Neuronal stem cell (in vitro differentiated cells): ENCODE data around the gene ZNF766.

Source experiments
- DNase-seq: peaks from one replicate; pipeline ENCODE4 v3.0.0-alpha.2; 2013; ENCODE audit warnings: low spot score
- H2AFZ ChIP-seq: one replicate; pipeline ENCODE4 v1.6.1; 2013; ENCODE audit warnings: mild to moderate bottlenecking, low read length, inconsistent platforms
- H2AK5ac ChIP-seq: 2 replicates; pipeline ENCODE4 v1.6.1; 2013; ENCODE audit warnings: low read depth, mild to moderate bottlenecking, inconsistent platforms, low read length, moderate library complexity, mixed read lengths
- H2BK120ac ChIP-seq: 2 replicates; pipeline ENCODE4 v1.6.1; 2013; ENCODE audit warnings: low read depth, mild to moderate bottlenecking, inconsistent platforms, low read length, moderate library complexity, mixed read lengths
- H2BK12ac ChIP-seq: one replicate; pipeline ENCODE4 v1.6.1; 2013; ENCODE audit warnings: low read length, inconsistent platforms
- H2BK15ac ChIP-seq: 2 replicates; pipeline ENCODE4 v1.6.1; 2013; ENCODE audit warnings: mild to moderate bottlenecking, low read length, inconsistent platforms, mixed read lengths
- H2BK5ac ChIP-seq: one replicate; pipeline ENCODE4 v1.6.1; 2013; ENCODE audit warnings: inconsistent platforms, mild to moderate bottlenecking, low read length, moderate library complexity
- H3K14ac ChIP-seq: one replicate; pipeline ENCODE4 v1.6.1; 2013; ENCODE audit warnings: low read length, inconsistent platforms
- H3K18ac ChIP-seq: 2 replicates; pipeline ENCODE4 v1.6.1; 2013; ENCODE audit warnings: low read length, inconsistent platforms
- H3K23ac ChIP-seq: 2 replicates; pipeline ENCODE4 v1.6.1; 2013; ENCODE audit warnings: low read depth, mild to moderate bottlenecking, mixed read lengths, low read length, inconsistent platforms; ENCODE audit not compliant: poor library complexity
- H3K27ac ChIP-seq: replicated peaks from 3 replicates; pipeline ENCODE4 v1.5.1; 2013; ENCODE audit warnings: low read length, inconsistent platforms
- H3K27me3 ChIP-seq, 3 experiments: 2 replicates each; pipeline ENCODE4 v1.6.1; 2013; ENCODE audit warnings: low read length in 3 of 3, mild to moderate bottlenecking in 2 of 3, inconsistent platforms in 1 of 3, low read depth in 1 of 3, mixed read lengths in 1 of 3, moderate library complexity in 1 of 3; ENCODE audit not compliant: control insufficient read depth in 3 of 3, insufficient read depth in 3 of 3
- H3K36me3 ChIP-seq, 2 donors: replicated peaks in 1 of 2; 2 replicates each; pipeline ENCODE4 v1.6.1; 2013; ENCODE audit warnings: low read length in 2 of 2; ENCODE audit not compliant: control insufficient read depth in 2 of 2, insufficient read depth in 2 of 2
- H3K4ac ChIP-seq: 2 replicates; pipeline ENCODE4 v1.6.1; 2013; ENCODE audit warnings: inconsistent platforms, mild to moderate bottlenecking, low read length, moderate library complexity
- H3K4me1 ChIP-seq, 2 donors: 1 replicate in 1 of 2; 2 replicates in 1 of 2; pipeline ENCODE4 v1.6.1; 2013; ENCODE audit warnings: low read length in 2 of 2, low read depth in 1 of 2; ENCODE audit not compliant: control insufficient read depth in 2 of 2, insufficient read depth in 1 of 2
- H3K4me2 ChIP-seq: one replicate; pipeline ENCODE4 v1.6.1; 2013; ENCODE audit warnings: mild to moderate bottlenecking, low read length, inconsistent platforms; ENCODE audit not compliant: insufficient read depth, poor library complexity, severe bottlenecking
- H3K4me3 ChIP-seq, 2 donors: 2 replicates each; pipeline ENCODE4 v1.5.1; 2013; ENCODE audit warnings: low read length in 2 of 2, mild to moderate bottlenecking in 2 of 2, inconsistent platforms in 1 of 2, moderate library complexity in 1 of 2
- H3K79me1 ChIP-seq: one replicate; pipeline ENCODE4 v1.6.1; 2013; ENCODE audit warnings: low read depth, mild to moderate bottlenecking, inconsistent platforms, low read length, moderate library complexity
- H3K9ac ChIP-seq: one replicate; pipeline ENCODE4 v1.6.1; 2013; ENCODE audit warnings: mild to moderate bottlenecking, low read depth, low read length, inconsistent platforms; ENCODE audit not compliant: poor library complexity
- H3K9me3 ChIP-seq, 2 donors: replicated peaks in 1 of 2; 2 replicates each; pipeline versions ENCODE3 to v1.6.1; 2013; ENCODE audit warnings: low read length in 2 of 2, mild to moderate bottlenecking in 2 of 2, inconsistent platforms in 1 of 2, low read depth in 1 of 2, mixed read lengths in 1 of 2, moderate library complexity in 1 of 2; ENCODE audit not compliant: control insufficient read depth in 2 of 2, insufficient read depth in 1 of 2
- H4K8ac ChIP-seq: one replicate; pipeline ENCODE4 v1.6.1; 2013; ENCODE audit warnings: low read depth, mild to moderate bottlenecking, inconsistent platforms, low read length, moderate library complexity
- H4K91ac ChIP-seq: one replicate; pipeline ENCODE4 v1.6.1; 2013; ENCODE audit warnings: low read length, low read depth, mild to moderate bottlenecking, inconsistent platforms; ENCODE audit not compliant: poor library complexity
- WGBS, 2 donors: extraction: QIAGEN DNeasy Blood & Tissue Kit; methylation state at CpG; one replicate each; pipeline ENCODE4 v1.1.7; 2013; ENCODE audit warnings: missing lambda C conversion rate in 2 of 2, mixed read lengths in 1 of 2; ENCODE audit not compliant: insufficient read length in 2 of 2, insufficient replicate concordance in 1 of 2; ENCODE audit errors: extremely low coverage in 2 of 2; 5-methylcytosine and 5-hydroxymethylcytosine counted together

Gene ZNF766

DNA sequence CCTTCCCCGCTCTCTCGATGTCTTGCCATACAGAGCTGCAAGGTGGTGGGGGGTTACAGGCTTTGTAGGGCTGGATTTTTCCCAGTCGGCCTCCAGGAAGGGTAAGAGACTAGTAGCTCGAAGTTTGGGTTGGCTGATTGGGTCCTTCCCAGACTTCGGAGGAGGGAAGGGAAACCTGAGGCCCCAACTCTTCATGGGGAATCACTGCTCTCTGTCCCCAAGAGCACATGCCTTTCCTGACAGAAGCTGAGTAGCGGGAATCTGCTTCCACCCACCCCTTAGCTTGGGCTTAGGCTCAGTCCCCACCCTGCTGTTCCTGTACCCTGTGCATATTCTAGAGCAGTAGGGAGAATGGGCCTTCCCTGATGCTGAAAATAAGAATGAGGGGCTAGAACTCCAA, 39.9 kb upstream of the ZNF766 start:
- Histone ChIP-seq H2AFZ (no peak overlapping the region), H2AK5ac (no peak overlapping the region), H2BK15ac (no peak overlapping the region), H3K36me3 (peaks cover 28 to 59% of the 10 kb centered on the region in 2 donors), H2BK12ac (no peak overlapping the region), H2BK5ac (no peak overlapping the region), H4K8ac (no peak overlapping the region), H3K18ac (no peak overlapping the region), H2BK120ac (no peak overlapping the region), H3K4me2 (no peak overlapping the region), H3K14ac (no peak overlapping the region), H3K23ac (no peak overlapping the region), H3K9me3 (no peaks in the 10 kb centered on the region), H3K27me3 (no peaks in the 10 kb centered on the region), H3K4me3 (no peak overlapping the region), H4K91ac (no peak overlapping the region), H3K4ac (no peak overlapping the region), H3K4me1 (no peaks in the 10 kb centered on the region), H3K27ac (no peak overlapping the region), H3K9ac (no peak overlapping the region), H3K79me1 (no peaks in the 10 kb centered on the region)
- DNase-seq, result no peak
- no CpG with 5 or more reads among the region's 6 CpGs for WGBS, 2 donors

DNA sequence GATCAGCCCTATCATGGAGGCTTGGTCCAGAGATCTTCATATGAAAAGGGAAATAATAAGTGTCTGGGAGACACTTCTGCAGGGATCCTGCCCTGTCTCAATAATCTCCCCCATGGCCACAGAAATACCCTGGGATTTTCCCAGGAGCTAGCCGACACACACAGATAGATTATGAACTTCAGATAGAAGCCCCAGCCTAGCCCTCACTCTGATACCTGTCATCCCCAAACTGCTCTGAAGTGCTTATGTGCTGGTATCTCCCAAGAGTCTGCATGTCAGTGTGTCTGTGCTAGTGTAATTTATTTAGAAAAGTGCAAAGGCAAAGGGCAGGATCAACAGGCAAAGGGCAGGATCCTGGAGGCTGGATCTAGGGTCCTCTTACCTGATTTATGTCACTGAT, 38.7 kb upstream of the ZNF766 start:
- no peak overlapping the region for H2BK15ac ChIP-seq
- no peak overlapping the region for H3K4ac ChIP-seq
- no peak for DNase-seq
- H3K36me3 ChIP-seq, result peaks cover 24 to 48% of the 10 kb centered on the region in 2 donors
- no peaks in the 10 kb centered on the region for H3K27me3 ChIP-seq
- H3K23ac ChIP-seq, result no peak overlapping the region
- H2BK12ac ChIP-seq, result no peak overlapping the region
- H4K8ac ChIP-seq, result no peak overlapping the region
- no peak overlapping the region for H2BK120ac ChIP-seq
- H3K9ac ChIP-seq, result no peak overlapping the region
- H3K79me1 ChIP-seq, result no peaks in the 10 kb centered on the region
- no peaks in the 10 kb centered on the region for H3K4me1 ChIP-seq
- H3K14ac ChIP-seq, result no peak overlapping the region
- H3K27ac ChIP-seq, result no peak overlapping the region
- no peak overlapping the region for H2AFZ ChIP-seq
- H2AK5ac ChIP-seq, result no peak overlapping the region
- WGBS, 2 donors, result no CpG with 5 or more reads among the region's 1 CpG
- H3K9me3 ChIP-seq, result no peaks in the 10 kb centered on the region
- no peak overlapping the region for H3K4me3 ChIP-seq
- no peak overlapping the region for H2BK5ac ChIP-seq
- H4K91ac ChIP-seq, result no peak overlapping the region
- H3K18ac ChIP-seq, result no peak overlapping the region
- H3K4me2 ChIP-seq, result no peak overlapping the region

- Histone ChIP-seq H3K4ac (no peak overlapping the region), H2AFZ (no peak overlapping the region), H3K27ac (no peak overlapping the region), H3K9ac (no peak overlapping the region), H2BK15ac (no peak overlapping the region), H2BK120ac (no peak overlapping the region), H3K23ac (no peak overlapping the region), H4K91ac (no peak overlapping the region), H3K36me3 (peaks cover 18 to 42% of the 10 kb centered on the region in 2 donors), H2AK5ac (no peak overlapping the region), H3K9me3 (no peaks in the 10 kb centered on the region), H3K27me3 (no peaks in the 10 kb centered on the region), H3K4me1 (no peaks in the 10 kb centered on the region), H3K4me3 (no peak overlapping the region), H2BK5ac (no peak overlapping the region), H2BK12ac (no peak overlapping the region), H3K4me2 (no peak overlapping the region), H4K8ac (no peak overlapping the region), H3K79me1 (no peaks in the 10 kb centered on the region), H3K18ac (no peak overlapping the region), H3K14ac (no peak overlapping the region)
- WGBS, 2 donors, result no CpG with 5 or more reads among the region's 3 CpGs
- no peak for DNase-seq
Measured at GRCh38 chr19:52231154-52231910, 38.1 kb upstream of the ZNF766 start.

DNA sequence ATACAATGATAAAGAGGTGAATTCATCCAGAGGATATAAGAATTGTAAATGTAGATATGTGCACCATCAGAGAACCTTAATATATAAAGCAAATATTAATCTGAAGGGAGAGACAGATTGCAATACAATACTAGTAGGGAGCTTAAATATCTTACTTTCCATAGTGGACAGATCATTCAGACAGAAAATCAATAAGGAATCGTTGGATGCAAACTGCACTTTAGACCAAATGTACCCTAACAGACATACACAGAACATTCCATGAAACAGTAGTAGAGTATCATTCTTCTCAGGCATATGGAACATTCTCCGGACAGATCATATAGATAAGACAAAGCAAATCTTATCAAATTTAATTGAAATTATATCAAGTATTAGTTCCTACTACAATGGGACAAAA, 35.0 kb upstream of the ZNF766 start:
- Histone ChIP-seq H2BK5ac (no peak overlapping the region), H3K36me3 (peaks cover 0 to 13% of the 10 kb centered on the region in 2 donors), H3K4me3 (no peak overlapping the region), H3K18ac (no peak overlapping the region), H3K79me1 (no peaks in the 10 kb centered on the region), H2AFZ (no peak overlapping the region), H3K23ac (no peak overlapping the region), H3K14ac (no peak overlapping the region), H3K27ac (no peak overlapping the region), H3K4me1 (no peaks in the 10 kb centered on the region), H2BK12ac (no peak overlapping the region), H2BK15ac (no peak overlapping the region), H3K4ac (no peak overlapping the region), H2AK5ac (no peak overlapping the region), H2BK120ac (no peak overlapping the region), H3K9ac (no peak overlapping the region), H3K27me3 (no peaks in the 10 kb centered on the region), H3K4me2 (no peak overlapping the region), H4K91ac (no peak overlapping the region), H3K9me3 (no peaks in the 10 kb centered on the region), H4K8ac (no peak overlapping the region)
- WGBS, 2 donors, result no CpG with 5 or more reads among the region's 2 CpGs
- DNase-seq, result no peak
